Measurements from ENCODE around the gene ATF3. TPM values are rescaled to one million over a fixed set of nuclear protein-coding genes. Genes with fewer than 3 reads are reported as not detected.

Gene ATF3
- total and polyA plus RNA-seq, 2 of the 4 experiments (the other 2 are of a cell fraction): 9.9 to 12.3 TPM

GRCh38 chr1:212623603-212624002 lies 15.0 kb downstream of the ATF3 start:
- Histone ChIP-seq H2BK120ac (ENCODE audit: low read depth, low read length) (no peak overlapping the region), H3K4me2 (ENCODE audit: low read depth, low read length) (no peak overlapping the region), H4K5ac (ENCODE audit: low read depth, low read length) (no peak overlapping the region), H4K91ac (ENCODE audit: insufficient read depth, low read depth, low read length) (no peak overlapping the region), H2BK15ac (ENCODE audit: low read depth, low read length) (no peak overlapping the region), H3K9ac (ENCODE audit: low read depth, low read length) (no peak overlapping the region), H2AK9ac (replicated peaks; ENCODE audit: low read depth, low read length, poor library complexity) (no peak overlapping the region), H2AK5ac (ENCODE audit: low read depth, low read length) (no peak overlapping the region), H3K27me3 (ENCODE audit: control insufficient read depth, insufficient read depth, low read length) (peaks cover 12% of the 10 kb centered on the region), H3K18ac (ENCODE audit: low read depth, low read length) (no peak overlapping the region), H3K4ac (ENCODE audit: low read depth, low read length) (no peak overlapping the region), H3K9me1 (ENCODE audit: insufficient read depth, low read length) (peaks cover 9% of the 10 kb centered on the region; the same call in 1 of the 2 replicates), H4K8ac (ENCODE audit: low read depth in 2 of 2, low read length in 2 of 2) (no peak overlapping the region), H3K23ac (ENCODE audit: low read depth, low read length) (no peak overlapping the region), H3K4me1 (ENCODE audit: control insufficient read depth, insufficient read depth, low read length) (no peaks in the 10 kb centered on the region; the same call in 1 of the 2 replicates), H2BK20ac (ENCODE audit: low read depth, low read length) (no peak overlapping the region), H2AFZ (replicated peaks; ENCODE audit: low read length, poor library complexity) (no peak overlapping the region), H3K36me3 (ENCODE audit: control insufficient read depth, insufficient read depth, low read length) (peaks cover 18% of the 10 kb centered on the region), H3K27ac (ENCODE audit: insufficient read depth, low read length) (no peak overlapping the region), H2BK5ac (ENCODE audit: low read depth, low read length, poor library complexity, severe bottlenecking) (no peak overlapping the region), H3K56ac (ENCODE audit: extremely low read depth, insufficient read depth, low read length) (no peak overlapping the region), H3K14ac (replicated peaks; ENCODE audit: low read depth, low read length) (no peak overlapping the region), H3K79me1 (ENCODE audit: low read depth in 1 of 2, low read length in 2 of 2) (no peaks in the 10 kb centered on the region; a peak in 1 of 4 replicates), H3K9me3 (ENCODE audit: control insufficient read depth, insufficient read depth, low read length) (no peaks in the 10 kb centered on the region), H3K4me3 (ENCODE audit: insufficient read depth, low read depth, low read length) (no peak overlapping the region), H4K20me1 (ENCODE audit: insufficient read depth, low read length) (no peaks in the 10 kb centered on the region)
- in situ Hi-C loops (cut with MboI; ENCODE audit: low sequenced_read_pairs): no loop called here
- BruUV-seq (replicated peaks): no TSS peak
- WGBS, 2 experiments (ENCODE audit: extremely low coverage in 2 of 2, insufficient read length in 1 of 2): no CpG with 5 or more reads among the region's 2 CpGs
- intact Hi-C loops (cut with micrococcal nuclease): no loop called here
- ATAC-seq (ENCODE audit: low read depth) (no peak), DNase-seq (no peak)
- dilution Hi-C loops (cut with HindIII; ENCODE audit: low sequenced_read_pairs, unreplicated experiment): no loop called here
- no peak for TF ChIP-seq FOS (IDR thresholded peaks at IDR 0.05; ENCODE audit: low read depth, low read length)
- TF ChIP-seq MAZ (IDR thresholded peaks at IDR 0.05; ENCODE audit: borderline replicate concordance, low read depth, low read length): no peak
- TF ChIP-seq CEBPB (IDR thresholded peaks at IDR 0.05; ENCODE audit: low read depth, low read length): peak; percentile 23; the same call in 1 of the 2 replicates
- CTCF ChIA-PET: no interaction called here
- POLR2A ChIA-PET (ENCODE audit: unreplicated experiment): no interaction called here
